Measurements from ENCODE around the gene UBN2. TPM values are rescaled to one million over a fixed set of nuclear protein-coding genes. Genes with fewer than 3 reads are reported as not detected.
A peak's percentile ranks its signal among the peaks of the same experiment; 100 is the strongest.
"Not testable (repeated sequence)": the region's sequence is repeated elsewhere in the genome, so short reads cannot be mapped to it uniquely, and the experiment has no call there.

Gene UBN2
- total RNA-seq, 1 donor from 2014 or later, result 5.0 TPM

- H3K27me3 ChIP-seq (ENCODE audit: control insufficient read depth, insufficient read depth, low read length), result no peaks in the 10 kb centered on the region
- no peak for DNase-seq (ENCODE audit: low read depth)
- no peak overlapping the region for H3K4me3 ChIP-seq (ENCODE audit: low read depth, low read length)
- no peaks in the 10 kb centered on the region for H3K36me3 ChIP-seq (ENCODE audit: control insufficient read depth, insufficient read depth, low read length)
- TF ChIP-seq CTCF (IDR thresholded peaks at IDR 0.05; ENCODE audit: insufficient read depth, low read length, severe bottlenecking), result no peak
- no peak for FAIRE-seq
These were observed 41.7 kb upstream of the UBN2 start for GRCh38 chr7:139189357-139189756.

- DNase-seq (ENCODE audit: low read depth) (peak; percentile 83), FAIRE-seq (no peak)
- H3K27me3 ChIP-seq (ENCODE audit: control insufficient read depth, insufficient read depth, low read length), result no peaks in the 10 kb centered on the region
- TF ChIP-seq CTCF (IDR thresholded peaks at IDR 0.05; ENCODE audit: insufficient read depth, low read length, severe bottlenecking), result no peak
- no peak overlapping the region for H3K4me3 ChIP-seq (ENCODE audit: low read depth, low read length)
- no peaks in the 10 kb centered on the region for H3K36me3 ChIP-seq (ENCODE audit: control insufficient read depth, insufficient read depth, low read length)
These were observed 38.9 kb upstream of the UBN2 start for GRCh38 chr7:139192014-139192706.

- TF ChIP-seq CTCF (IDR thresholded peaks at IDR 0.05; ENCODE audit: insufficient read depth, low read length, severe bottlenecking), result no peak
- DNase-seq (ENCODE audit: low read depth) (no peak), FAIRE-seq (no peak)
- no peaks in the 10 kb centered on the region for H3K36me3 ChIP-seq (ENCODE audit: control insufficient read depth, insufficient read depth, low read length)
- no peak overlapping the region for H3K4me3 ChIP-seq (ENCODE audit: low read depth, low read length)
- peaks cover 2% of the 10 kb centered on the region for H3K27me3 ChIP-seq (ENCODE audit: control insufficient read depth, insufficient read depth, low read length)
These were observed 30.7 kb upstream of the UBN2 start for GRCh38 chr7:139200382-139200781.

- Histone ChIP-seq H3K4me3 (ENCODE audit: low read depth, low read length) (no peak overlapping the region), H3K36me3 (ENCODE audit: control insufficient read depth, insufficient read depth, low read length) (no peaks in the 10 kb centered on the region), H3K27me3 (ENCODE audit: control insufficient read depth, insufficient read depth, low read length) (peaks cover 2% of the 10 kb centered on the region)
- no peak for TF ChIP-seq CTCF (IDR thresholded peaks at IDR 0.05; ENCODE audit: insufficient read depth, low read length, severe bottlenecking)
- FAIRE-seq, result no peak
- no peak for DNase-seq (ENCODE audit: low read depth)
These were observed 27.0 kb upstream of the UBN2 start for GRCh38 chr7:139203992-139204391.

DNA sequence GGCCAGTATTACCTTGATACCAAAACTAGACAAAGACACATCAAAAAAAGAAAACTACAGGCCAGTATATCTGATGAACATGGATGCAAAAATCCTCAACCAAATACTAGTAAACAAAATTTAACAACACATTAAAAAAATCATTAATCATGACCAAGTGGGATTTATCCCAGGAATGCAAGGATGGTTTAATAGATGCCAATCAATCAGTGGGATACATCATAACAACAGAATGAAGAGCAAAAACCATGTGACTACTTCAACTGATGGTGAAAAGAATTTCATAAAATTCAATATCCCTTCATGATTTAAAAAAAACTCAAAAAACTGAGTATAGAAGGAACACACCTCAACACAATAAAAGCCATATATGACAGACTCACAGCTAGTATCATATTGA, 25.2 kb upstream of the UBN2 start:
- FAIRE-seq (no peak), DNase-seq (ENCODE audit: low read depth) (no peak)
- TF ChIP-seq CTCF (IDR thresholded peaks at IDR 0.05; ENCODE audit: insufficient read depth, low read length, severe bottlenecking), result no peak
- H3K27me3 ChIP-seq (ENCODE audit: control insufficient read depth, insufficient read depth, low read length), result peaks cover 2% of the 10 kb centered on the region
- no peak overlapping the region for H3K4me3 ChIP-seq (ENCODE audit: low read depth, low read length)
- no peaks in the 10 kb centered on the region for H3K36me3 ChIP-seq (ENCODE audit: control insufficient read depth, insufficient read depth, low read length)

GRCh38 chr7:139212133-139212532, 18.9 kb upstream of the UBN2 start:
- DNase-seq (ENCODE audit: low read depth), result no peak
- no peak overlapping the region for H3K4me3 ChIP-seq (ENCODE audit: low read depth, low read length)
- no peaks in the 10 kb centered on the region for H3K36me3 ChIP-seq (ENCODE audit: control insufficient read depth, insufficient read depth, low read length)
- FAIRE-seq, result no peak
- no peaks in the 10 kb centered on the region for H3K27me3 ChIP-seq (ENCODE audit: control insufficient read depth, insufficient read depth, low read length)
- TF ChIP-seq CTCF (IDR thresholded peaks at IDR 0.05; ENCODE audit: insufficient read depth, low read length, severe bottlenecking), result no peak

DNA sequence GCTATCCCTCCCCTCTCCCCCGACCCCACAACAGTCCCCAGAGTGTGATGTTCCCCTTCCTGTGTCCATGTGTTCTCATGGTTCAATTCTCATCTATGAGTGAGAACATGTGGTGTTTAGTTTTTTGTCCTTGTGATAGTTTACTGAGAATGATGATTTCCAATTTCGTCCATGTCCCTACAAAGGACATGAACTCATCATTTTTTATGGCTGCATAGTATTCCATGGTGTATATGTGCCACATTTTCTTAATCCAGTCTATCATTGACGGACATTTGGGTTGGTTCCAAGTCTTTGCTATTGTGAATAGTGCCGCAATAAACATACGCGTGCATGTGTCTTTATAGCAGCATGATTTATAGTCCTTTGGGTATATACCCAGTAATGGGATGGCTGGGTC, 17.5 kb upstream of the UBN2 start:
- not testable (repeated sequence) for H3K4me3 ChIP-seq (ENCODE audit: low read depth, low read length); DNase-seq (ENCODE audit: low read depth); H3K27me3 ChIP-seq (ENCODE audit: control insufficient read depth, insufficient read depth, low read length); FAIRE-seq; H3K36me3 ChIP-seq (ENCODE audit: control insufficient read depth, insufficient read depth, low read length)

Measured in bronchial epithelial cell (primary cell).